ENCODE measurements around the gene TECPR2. TPM values are rescaled to one million over a fixed set of nuclear protein-coding genes. Genes with fewer than 3 reads are reported as not detected.

Gene TECPR2
- total and polyA plus RNA-seq, 2 experiments from 2014 or later = 9.2 to 37.4 TPM

Other genes starting within 250 kb of the TECPR2 start
- 20.5 and 24.0 TPM in 2 replicates for gene WDR20, start 223.0 kb upstream of the TECPR2 start, total RNA-seq
- gene WDR20, start 223.0 kb upstream of the TECPR2 start, polyA plus RNA-seq = 25.6 and 27.0 TPM in 2 replicates
- gene MOK, start 57.8 kb upstream of the TECPR2 start, total RNA-seq = 29.7 and 31.7 TPM in 2 replicates
- gene MOK, start 57.8 kb upstream of the TECPR2 start, polyA plus RNA-seq = 19.2 and 28.1 TPM in 2 replicates
- gene ZNF839, start 43.2 kb upstream of the TECPR2 start, total RNA-seq = 15.6 and 16.9 TPM in 2 replicates
- gene ZNF839, start 43.2 kb upstream of the TECPR2 start, polyA plus RNA-seq = 16.1 TPM in 2 replicates
- gene CINP, start 51 bp upstream of the TECPR2 start, total RNA-seq = 46.0 and 49.1 TPM in 2 replicates
- gene CINP, start 51 bp upstream of the TECPR2 start, polyA plus RNA-seq = 45.4 and 53.9 TPM in 2 replicates
- 78.9 and 99.9 TPM in 2 replicates for gene ANKRD9, start 146.8 kb downstream of the TECPR2 start, total RNA-seq
- 93.1 and 101 TPM in 2 replicates for gene ANKRD9, start 146.8 kb downstream of the TECPR2 start, polyA plus RNA-seq
- 11.8 and 17.0 TPM in 2 replicates for gene RCOR1, start 229.7 kb downstream of the TECPR2 start, total RNA-seq
- 5.3 and 8.9 TPM in 2 replicates for gene RCOR1, start 229.7 kb downstream of the TECPR2 start, polyA plus RNA-seq

All from cardiac muscle cell (in vitro differentiated cells and primary cell).